Heart right ventricle (tissue), 16 donors: Measurements from ENCODE around the gene GIPC3. TPM values are rescaled to one million over a fixed set of nuclear protein-coding genes. Genes with fewer than 3 reads are reported as not detected.

ENCODE experiments used
- ATAC-seq, 8 donors: fragments of 200-7000 bp; cut with Tn5 transposase; one replicate each; pipeline ENCODE4 v1.9.1; 2020; ENCODE audit warnings: mild to moderate bottlenecking in 8 of 8, moderate library complexity in 8 of 8, moderate number of reproducible peaks in 1 of 8
- DNase-seq, 2 donors: peaks; one replicate each; pipeline ENCODE4 v3.0.0-alpha.2; 2020
- H3K27ac ChIP-seq, 10 donors: fragments of 200-600 bp; sonication (generic) in 2 of 10; one replicate each; pipeline versions ENCODE4 v1.5.0 to v1.8.0; 2020 to 2022; ENCODE audit warnings: mild to moderate bottlenecking in 3 of 10
- H3K27me3 ChIP-seq, 7 donors: fragments of 200-600 bp; one replicate each; pipeline ENCODE4 v1.8.0; 2021 to 2022; ENCODE audit warnings: mild to moderate bottlenecking in 2 of 7
- H3K36me3 ChIP-seq, 9 donors: fragments of 200-600 bp; sonication (generic) in 1 of 9; one replicate each; pipeline versions ENCODE4 v1.5.0 to v1.8.0; 2020 to 2022; ENCODE audit warnings: mild to moderate bottlenecking in 2 of 9
- H3K4me1 ChIP-seq, 9 donors: fragments of 200-600 bp; sonication (generic) in 1 of 9; one replicate each; pipeline versions ENCODE4 v1.5.0 to v1.8.0; 2020 to 2022; ENCODE audit warnings: mild to moderate bottlenecking in 4 of 9
- H3K4me3 ChIP-seq, 10 donors: fragments of 200-600 bp; sonication (generic) in 2 of 10; one replicate each; pipeline versions ENCODE4 v1.5.0 to v1.8.0; 2020 to 2022; ENCODE audit warnings: mild to moderate bottlenecking in 7 of 10, moderate library complexity in 2 of 10
- H3K9me3 ChIP-seq, 11 donors: fragments of 200-600 bp in 10 of 11; sonication (generic) in 2 of 11; one replicate each; pipeline versions ENCODE4 v1.5.0 to v1.8.0; 2013 to 2022; ENCODE audit warnings: mild to moderate bottlenecking in 2 of 11, control low read depth in 1 of 11, moderate library complexity in 1 of 11
- CTCF ChIP-seq, 9 donors: fragments of 200-600 bp; sonication (generic) in 2 of 9; IDR thresholded peaks; one replicate each; pipeline versions ENCODE4 v1.5.0 to v1.8.0; 2021 to 2022; ENCODE audit warnings: antibody characterized with exemption in 9 of 9, mild to moderate bottlenecking in 5 of 9, moderate library complexity in 1 of 9
- WGBS, 2 donors: extraction: QIAGEN DNeasy Blood & Tissue Kit; methylation state at CpG; one replicate each; pipeline ENCODE4 v1.1.7; 2013; ENCODE audit warnings: inconsistent platforms in 1 of 2; 5-methylcytosine and 5-hydroxymethylcytosine counted together
- intact Hi-C, 10 donors: fragments of 100-400 bp; cut with DNase I; formaldehyde crosslinking; loops; one replicate each; pipeline versions ENCODE4 v1.11.1 to v1.14.2; 2022
- polyA plus RNA-seq, 2 donors: library from polyadenylated mRNA; stranded (reverse); fragments of 200-250 nt; gene quantifications; one replicate each; pipeline ENCODE4 v1.2.3, GENCODE V29; 2013
- total RNA-seq, 10 donors: library from RNA; stranded (reverse); fragmentation: NEBNext Ultra II Directional in 3 of 10; extraction: Animal tissue kit (Norgen Biotek cat#: 25700) in 3 of 10; gene quantifications; one replicate each; pipeline versions ENCODE4 v1.2.1 to v1.2.4, GENCODE V29; 2021 to 2023
- donor health status: Arrhythmogenic right ventricular cardiomyopathy.
- donor health status: ischemic (EF 13 %, LVEDD 7.1; RV severe dilation, severe dysfunction).
- donor health status: healthy with polysubstance abuse.
- donor health status: DM: no; HTN: yes; CAD: no.
- donor health status: DM: no; HTN: no; CAD: no.
- donor health status: ischemic (EF 25% LVEDD 6.9; RV normal size, moderate dysfunction).
- donor health status: ischemic (EF 25% LVEDD 5.7; RV mildly dilated, moderate dysfunction).
- donor health status: healthy.
- donor health status: DM: yes; HTN: yes; CAD: no.
- donor health status: Ischemic cardiomyopathy.
- donor health status: ischemic (EF 35%, LVEDD 5.7; RV mildly dilated, moderate dysfunction).
- donor health status: nonischemic (EF 11% LVEDD 7.7; RV severe dilation, severe dysfunction).
- donor health status: DM: yes; HTN: yes; CAD: no.
- donor health status: PGD.
- donor health status: ischemic (EF 29% LVEDD 5.4; RV normal size, mild dysfunction).
- donor health status: nonischemic (EF 23%, LVEDD 6.1; RV moderate dilation, normal function).

GIPC3 gene
- total and polyA plus RNA-seq, 12 donors, result 0.90 to 2.8 (median 2.1) TPM

DNA sequence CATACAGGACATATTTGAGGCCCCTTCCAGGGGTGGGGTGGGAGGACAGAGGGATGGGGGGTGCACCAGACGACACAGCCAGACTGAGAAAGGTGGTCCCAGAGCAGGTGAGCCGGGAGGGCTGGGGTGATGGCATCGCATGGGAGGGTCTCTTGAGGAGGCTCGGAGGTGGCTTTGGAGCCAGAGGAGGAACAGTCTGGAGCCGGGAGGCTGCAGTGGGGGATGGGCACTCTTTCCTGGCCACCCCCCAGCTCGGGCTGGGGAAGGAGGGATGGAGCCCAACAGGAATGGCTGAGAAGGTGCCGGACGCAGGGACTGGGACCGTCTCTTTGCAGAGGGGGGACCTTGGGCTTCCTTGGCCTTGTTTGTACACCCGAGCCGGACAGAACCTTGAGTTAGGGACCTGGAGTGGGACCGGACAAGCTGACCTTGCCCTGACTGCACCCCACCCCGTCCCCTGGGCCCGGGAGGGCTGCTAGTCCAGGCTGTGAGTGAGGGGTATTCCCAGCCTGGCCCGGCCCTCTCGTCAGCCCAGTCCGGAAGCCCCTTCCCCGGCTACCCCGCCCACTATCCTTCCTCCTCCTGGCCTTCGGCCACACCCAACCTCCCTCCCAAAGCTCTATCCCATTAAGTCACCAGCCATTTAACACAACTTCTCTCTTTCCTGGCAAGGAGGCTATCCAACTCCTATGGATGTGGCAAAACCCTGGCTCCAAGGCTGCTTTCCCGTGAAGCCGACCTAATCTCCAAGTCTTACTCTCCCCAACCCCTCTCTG is 22.2 kb downstream of the GIPC3 start:
- DNase-seq (peak; percentile 73 to 82), ATAC-seq (peak; percentile 61 to 87 (median 78))
- TF ChIP-seq CTCF (IDR thresholded peaks at IDR 0.05), result no peak
- WGBS, 2 donors, result 28% methylated on average over 21 to 22 of the region's 22 CpGs
- Histone ChIP-seq H3K4me1 (peaks cover 10 to 73% (median 51%) of the 10 kb centered on the region in 9 donors), H3K27ac (peak overlapping the region; percentile 85 to 95 (median 91)), H3K9me3 (no peaks in the 10 kb centered on the region), H3K4me3 (peak overlapping the region; percentile 37 to 67 (median 60)), H3K36me3 (peaks cover 0 to 23% (median 14%) of the 10 kb centered on the region in 9 donors), H3K27me3 (peaks cover 0 to 28% (median 5%) of the 10 kb centered on the region in 7 donors)
- intact Hi-C loops, result no loop called here

- peak overlapping the region in 4 of 10 donors; percentile 61 to 67 (median 66) for H3K4me3 ChIP-seq
- ATAC-seq (peak in 1 of 8 donors; percentile 17), DNase-seq (no peak)
- no peak for TF ChIP-seq CTCF (IDR thresholded peaks at IDR 0.05)
- H3K4me1 ChIP-seq, result peaks cover 10 to 72% (median 51%) of the 10 kb centered on the region in 9 donors
- no peaks in the 10 kb centered on the region for H3K9me3 ChIP-seq
- peaks cover 0 to 28% (median 5%) of the 10 kb centered on the region in 7 donors for H3K27me3 ChIP-seq
- peaks cover 0 to 30% (median 18%) of the 10 kb centered on the region in 9 donors for H3K36me3 ChIP-seq
- intact Hi-C loops, result no loop called here
- peak overlapping the region; percentile 83 to 95 (median 91) for H3K27ac ChIP-seq
- WGBS, 2 donors, result 32 to 39% methylated on average over 3 of the region's 3 CpGs
Measured at GRCh38 chr19:3608079-3608641, 22.9 kb downstream of the GIPC3 start.

GRCh38 chr19:3608750-3609322 is 23.6 kb downstream of the GIPC3 start:
- peak; percentile 5 to 67 (median 51) for ATAC-seq
- Histone ChIP-seq H3K27me3 (peaks cover 0 to 28% (median 3%) of the 10 kb centered on the region in 7 donors), H3K4me1 (peaks cover 10 to 65% (median 51%) of the 10 kb centered on the region in 9 donors), H3K27ac (peak overlapping the region; percentile 83 to 95 (median 91)), H3K4me3 (no peak overlapping the region), H3K9me3 (no peaks in the 10 kb centered on the region), H3K36me3 (peaks cover 0 to 33% (median 18%) of the 10 kb centered on the region in 9 donors)
- 29 to 36% methylated on average over 21 of the region's 21 CpGs for WGBS, 2 donors
- intact Hi-C loops, result no loop called here
- no peak for TF ChIP-seq CTCF (IDR thresholded peaks at IDR 0.05)
- peak; percentile 52 to 70 for DNase-seq
